8988T (cell line): ENCODE measurements around the gene PVALEF.

Experiments used
- DNase-seq: peaks from one replicate; pipeline ENCODE4 v3.0.0; 2011

PVALEF gene

DNA sequence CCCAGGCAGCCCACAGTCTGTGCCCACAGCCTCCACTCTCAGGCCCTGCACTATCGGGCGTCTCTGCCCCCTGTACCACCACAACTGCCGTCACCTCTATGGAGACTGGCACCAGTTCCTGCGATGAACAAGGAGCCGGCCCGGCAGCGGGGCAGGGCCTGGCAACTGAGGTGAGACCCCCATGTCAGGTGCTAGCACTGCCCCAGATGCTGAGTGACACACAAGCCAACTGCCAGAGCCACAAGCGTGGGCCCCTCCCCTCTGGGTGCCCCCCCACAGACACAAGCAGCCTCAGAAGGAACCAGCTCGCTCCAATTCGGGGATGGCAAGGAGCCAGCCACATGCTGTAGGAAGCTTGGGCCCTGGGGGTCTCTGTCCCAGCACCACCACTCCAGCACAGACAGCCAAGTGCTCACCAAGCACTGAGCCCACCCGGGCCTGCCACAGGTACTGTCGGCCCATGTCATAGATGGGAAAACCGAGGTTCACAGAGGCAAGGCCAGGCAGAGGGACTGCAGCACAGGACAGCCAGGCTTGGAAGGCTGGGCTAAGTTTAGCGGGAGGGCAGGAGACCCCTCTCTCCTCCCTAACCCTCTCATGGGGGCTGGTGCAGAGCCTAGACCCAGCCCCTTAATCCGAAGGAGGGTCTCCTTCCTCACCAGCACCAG is 1.5 kb upstream of the PVALEF start:
- DNase-seq: no peak

DNA sequence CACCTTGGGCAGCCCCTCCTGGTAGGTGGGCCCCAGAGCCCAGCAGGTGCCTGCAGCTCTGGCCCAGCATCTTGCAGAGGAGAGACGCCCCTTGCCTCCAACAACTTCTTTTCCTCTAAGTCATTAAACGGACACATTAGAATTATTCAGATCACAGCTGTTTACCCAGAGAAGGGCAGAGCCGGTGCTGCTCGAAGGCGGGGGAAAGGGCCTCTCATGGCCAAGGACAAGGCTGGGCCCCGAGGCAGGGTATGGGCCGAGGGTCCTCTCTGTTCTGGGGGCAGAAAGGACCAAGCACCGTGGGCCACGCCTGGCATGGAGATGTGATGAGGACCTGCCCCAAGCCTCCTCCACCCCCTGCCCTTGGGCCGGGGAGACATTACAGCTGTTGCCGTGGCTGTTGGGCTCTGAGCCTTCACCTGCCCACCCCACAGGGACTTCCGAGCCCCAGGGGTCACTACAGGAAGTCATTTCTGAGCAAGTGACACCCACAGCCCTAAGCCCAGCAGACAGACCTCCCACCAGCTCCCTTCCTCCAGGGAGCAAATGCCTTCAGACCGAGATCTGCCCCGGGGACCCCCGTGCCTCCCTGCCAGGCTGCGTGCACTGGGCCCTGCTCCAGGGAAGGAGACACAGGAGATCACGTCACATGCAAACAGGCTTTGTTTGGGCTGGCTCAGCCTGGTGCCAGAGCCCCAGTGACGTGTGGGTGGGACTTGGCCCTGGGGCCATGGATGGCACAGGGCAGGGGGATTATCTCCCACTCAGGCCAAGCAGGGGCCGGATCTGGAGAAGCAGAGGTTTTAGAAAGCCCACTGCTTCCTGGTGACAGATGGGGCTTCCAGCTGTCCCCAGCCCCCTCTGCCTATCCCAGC is 699 bp upstream of the PVALEF start:
- DNase-seq: no peak

DNA sequence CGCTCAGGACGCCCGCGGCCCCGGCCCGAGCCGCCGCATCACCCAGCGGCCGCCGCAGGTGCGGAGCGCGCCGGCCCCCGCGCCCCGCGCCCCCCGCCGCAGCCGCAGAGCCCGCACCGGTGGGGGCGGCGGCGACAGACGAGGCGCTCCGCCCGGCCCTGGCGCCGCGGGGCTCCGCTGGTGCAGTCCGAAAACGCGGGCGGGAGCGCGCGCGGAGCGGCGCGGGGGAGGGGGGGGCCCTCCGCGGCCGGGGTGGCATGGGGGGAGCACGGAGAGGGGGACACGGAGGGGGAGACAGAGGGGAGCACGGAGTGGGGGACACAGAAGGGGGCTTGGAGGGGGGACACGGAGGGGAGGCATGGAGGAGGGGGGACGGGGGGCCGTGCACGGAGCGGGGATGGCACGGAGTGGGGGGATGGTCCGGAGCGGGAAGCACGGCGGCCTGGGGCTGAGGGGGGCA is 756 bp downstream of the PVALEF start, which contains the start of gene AATK:
TSS of gene AATK (minus strand) at position 189 of the 460 bp plus-strand sequence. CDS start 229 bp downstream, outside the sequence.
- no peak for DNase-seq

DNA sequence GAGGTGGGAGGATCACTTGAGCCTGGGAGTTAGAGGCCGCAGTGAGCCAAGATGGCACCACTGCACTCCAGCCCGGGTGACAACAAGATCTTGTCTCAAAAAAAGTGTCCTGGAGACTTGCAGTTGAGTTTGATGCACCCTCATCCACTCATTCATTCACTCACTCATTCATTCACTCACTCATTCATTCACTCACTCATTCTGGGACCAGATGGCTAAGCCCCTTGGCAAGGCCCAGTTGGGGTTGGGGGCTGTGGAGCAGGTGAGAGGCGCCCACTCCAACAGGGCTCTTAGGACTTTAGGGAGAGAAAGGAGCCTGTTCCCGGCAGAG is 1.9 kb downstream of the PVALEF start:
- no peak for DNase-seq

DNA sequence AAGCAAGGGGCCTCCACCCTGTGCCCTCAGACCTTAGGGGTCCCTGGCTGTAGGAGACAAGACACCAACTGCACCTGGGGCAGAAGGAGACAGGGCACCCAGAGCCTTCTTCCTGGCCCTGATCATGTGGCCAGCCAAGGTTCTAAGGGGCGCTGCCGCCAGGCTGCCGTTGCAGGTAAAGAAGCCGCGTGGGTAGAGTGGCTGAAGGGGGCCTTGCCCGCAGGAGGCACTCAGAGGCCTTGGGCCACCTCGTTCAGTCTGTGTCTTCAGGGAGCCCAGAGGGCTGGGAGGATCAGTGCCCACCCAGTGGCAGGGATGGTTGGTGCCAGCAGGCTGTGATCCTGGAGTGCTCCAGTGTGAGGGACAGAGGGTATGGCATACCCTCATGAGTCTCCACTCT is 2.3 kb downstream of the PVALEF start:
- no peak for DNase-seq

DNA sequence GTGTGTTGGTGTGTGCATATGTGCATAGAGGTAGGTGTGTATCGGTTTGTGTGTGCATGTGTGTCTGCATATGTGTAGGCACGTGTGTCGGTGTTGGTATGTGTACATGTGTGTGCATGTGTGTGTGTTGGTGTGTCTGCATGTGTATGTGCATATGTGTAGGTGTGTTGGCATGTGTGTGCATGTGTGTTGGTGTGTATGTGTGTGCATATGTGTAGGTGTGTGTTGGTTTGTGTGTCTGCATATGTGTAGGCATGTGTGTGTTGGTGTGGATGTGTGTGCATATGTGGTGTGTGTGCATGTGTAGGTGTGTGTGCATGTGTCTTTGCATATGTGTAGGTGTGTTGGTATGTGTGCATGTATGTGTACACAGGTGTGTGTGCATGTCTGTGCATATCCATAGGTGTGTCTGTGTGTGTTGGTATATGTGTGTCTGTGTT is 4.6 kb downstream of the PVALEF start:
- DNase-seq: no peak

DNA sequence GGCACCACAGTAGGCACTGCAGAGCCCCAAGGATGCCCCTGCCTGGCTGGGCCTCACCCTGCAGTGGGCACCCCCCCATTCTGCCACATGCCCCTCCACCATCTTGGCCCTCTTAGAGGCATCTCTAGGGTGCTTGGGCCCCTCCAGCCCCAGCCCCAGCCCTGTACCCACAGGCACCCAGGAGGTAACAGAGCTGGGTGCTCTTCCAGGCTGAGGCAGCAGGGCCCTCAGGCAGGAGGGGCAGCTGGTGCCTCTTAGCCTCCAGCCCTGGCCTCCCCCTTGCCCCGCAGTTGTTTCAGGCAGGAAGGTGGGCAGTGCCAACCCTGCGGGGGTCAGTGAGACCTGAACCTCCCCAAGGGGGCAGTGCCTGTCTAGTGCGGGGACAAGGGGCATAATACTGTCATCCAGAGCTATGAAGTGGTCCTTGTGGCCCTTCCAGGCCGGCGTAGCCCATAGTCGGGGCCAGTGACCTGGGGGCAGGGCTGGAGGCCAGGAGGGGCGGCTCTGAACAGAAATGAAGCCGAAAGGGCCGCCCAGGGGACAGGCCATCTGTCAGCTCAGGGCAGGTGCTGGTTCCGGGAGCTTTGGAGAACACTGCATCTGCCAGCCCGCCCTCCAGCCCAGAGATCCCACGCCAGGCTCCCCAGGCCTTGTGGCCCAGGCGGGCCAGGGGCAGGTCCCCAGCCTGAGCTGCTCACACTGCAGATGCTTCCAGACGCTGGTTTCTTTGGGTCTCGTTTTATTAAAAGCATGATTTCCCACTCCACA is 5.6 kb downstream of the PVALEF start:
- no peak for DNase-seq

DNA sequence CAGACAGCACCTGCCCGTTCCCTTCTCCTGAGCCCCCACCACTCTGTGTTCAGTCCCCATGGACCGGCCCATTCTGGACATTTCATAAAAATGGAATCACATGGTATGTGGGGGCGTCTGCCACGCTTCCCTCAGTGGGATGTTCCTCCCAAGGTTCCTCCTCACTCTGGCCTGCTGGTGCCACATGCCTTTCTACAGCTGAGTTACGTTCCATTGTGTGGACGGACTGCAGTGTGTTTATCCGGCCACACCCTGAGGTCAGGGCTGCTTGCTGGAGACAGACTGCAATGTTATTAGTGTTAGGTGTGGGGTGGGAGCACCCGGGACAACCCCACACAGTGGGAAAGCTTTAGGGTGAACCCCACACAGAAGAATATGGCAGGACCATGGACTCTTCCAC is 6.6 kb downstream of the PVALEF start:
- DNase-seq: no peak

DNA sequence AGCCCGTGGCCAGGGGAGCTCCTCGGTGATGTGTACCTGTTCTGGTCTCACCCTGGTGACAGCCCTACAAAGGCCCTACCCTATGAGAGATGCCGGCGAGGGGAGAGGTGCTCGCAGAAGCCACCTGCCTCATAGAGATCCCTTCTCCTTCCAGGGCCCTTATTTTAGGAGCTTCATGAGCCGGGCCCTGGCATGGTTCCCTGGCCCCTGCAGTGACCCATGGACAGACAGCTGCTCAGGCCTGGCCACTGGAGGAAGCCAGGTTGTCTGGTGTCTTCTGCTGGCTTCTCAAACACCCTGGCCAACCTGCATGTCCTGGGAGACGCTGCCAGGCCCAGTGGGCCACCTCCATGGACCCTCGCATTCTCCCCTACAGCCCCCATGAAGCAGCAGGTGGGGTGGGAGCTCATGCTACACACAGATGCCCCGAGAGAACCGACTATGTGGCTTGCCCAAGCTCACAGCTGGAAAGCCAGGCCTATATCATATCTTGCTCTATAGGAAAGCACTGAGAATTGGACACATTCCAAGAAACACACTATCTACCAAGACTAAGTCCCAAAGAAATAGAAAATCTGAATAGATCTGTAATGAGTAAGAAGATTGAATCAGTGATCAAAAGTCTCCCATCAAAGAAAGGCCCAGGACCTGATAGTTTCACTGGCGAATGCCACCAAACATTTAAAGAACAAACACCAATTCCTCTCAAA is 7.9 kb downstream of the PVALEF start:
- DNase-seq: no peak

DNA sequence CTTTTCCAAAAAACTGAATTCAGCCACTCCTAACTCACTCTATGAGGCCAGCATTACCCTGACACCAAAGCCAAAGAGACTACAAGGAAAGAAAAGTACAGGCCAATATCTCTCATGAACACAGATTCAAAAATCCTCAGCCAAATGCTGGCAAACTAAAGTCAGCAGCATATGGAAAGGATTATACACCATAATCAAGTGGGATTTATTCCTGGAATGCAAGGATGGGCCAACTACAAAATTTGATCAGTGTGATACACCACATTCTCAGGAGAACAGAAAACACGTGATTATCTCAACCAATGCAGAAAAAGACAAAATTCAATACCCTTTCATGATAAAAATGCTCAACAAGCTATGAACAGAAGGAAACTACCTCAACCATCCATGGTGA is 8.5 kb downstream of the PVALEF start:
- DNase-seq: no peak

DNA sequence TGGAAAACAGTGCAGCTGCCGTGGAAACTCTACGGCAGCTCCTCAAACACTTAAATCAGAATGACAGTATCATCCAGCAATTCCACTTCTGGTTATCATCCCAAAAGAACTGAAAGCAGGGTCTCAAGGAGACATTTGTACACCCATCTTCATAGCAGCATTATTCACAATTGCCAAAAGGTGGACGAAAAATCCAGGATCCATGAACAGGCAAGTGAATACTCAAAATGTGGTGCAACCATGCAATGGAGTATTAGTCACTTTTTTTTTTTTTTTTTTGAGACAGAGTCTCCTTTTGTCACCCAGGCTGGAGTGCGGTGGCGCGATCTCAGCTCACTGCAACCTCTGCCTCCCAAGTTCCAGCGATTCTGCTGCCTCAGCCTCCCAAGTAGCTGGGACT is 11.4 kb downstream of the PVALEF start:
- no peak for DNase-seq

DNA sequence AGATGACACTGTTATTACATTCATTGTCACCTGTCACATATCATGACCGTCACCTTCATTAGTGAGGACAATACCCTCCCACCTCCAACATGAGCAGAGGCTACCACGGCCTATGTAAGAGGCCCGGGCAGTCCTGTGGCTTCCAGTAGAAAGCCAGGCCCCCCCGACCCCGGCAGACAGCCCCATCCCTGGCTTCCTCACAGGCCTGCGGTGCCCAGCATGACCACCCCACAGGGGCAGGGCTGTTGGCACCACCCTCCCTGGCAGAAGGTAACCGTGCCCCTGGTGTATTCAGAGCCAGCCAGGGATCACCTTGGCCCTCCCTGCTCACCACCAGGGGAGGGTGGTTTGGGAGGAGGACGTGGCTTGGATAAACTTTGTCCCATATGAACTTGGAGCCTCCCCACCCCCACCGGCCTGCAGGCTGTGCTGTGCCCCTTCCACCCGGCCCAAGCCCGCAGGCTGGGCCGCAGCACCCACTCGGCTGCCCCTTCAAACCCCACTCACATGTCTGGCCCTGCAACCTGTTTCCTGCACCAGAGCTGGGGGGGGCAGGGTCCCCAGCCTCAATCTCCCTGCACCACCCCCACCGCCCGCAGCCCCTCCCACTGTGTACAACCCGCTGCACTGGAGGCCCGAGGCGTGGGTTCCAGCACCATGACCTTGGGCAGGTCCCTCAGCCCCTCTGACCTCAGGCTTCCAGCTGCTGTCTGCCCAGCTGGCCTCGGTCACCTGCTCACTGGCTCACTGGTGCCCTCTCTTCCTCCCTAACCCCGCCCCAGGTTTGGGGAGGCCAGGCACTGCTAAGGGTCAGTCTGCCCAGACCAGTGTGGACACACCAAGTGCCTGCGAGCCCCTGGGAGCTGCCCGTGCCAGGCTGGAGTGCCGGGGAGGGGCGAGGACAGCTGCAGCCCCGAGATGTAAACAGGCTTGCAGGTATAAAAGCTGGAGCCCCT is 13.1 kb downstream of the PVALEF start:
- no peak for DNase-seq

DNA sequence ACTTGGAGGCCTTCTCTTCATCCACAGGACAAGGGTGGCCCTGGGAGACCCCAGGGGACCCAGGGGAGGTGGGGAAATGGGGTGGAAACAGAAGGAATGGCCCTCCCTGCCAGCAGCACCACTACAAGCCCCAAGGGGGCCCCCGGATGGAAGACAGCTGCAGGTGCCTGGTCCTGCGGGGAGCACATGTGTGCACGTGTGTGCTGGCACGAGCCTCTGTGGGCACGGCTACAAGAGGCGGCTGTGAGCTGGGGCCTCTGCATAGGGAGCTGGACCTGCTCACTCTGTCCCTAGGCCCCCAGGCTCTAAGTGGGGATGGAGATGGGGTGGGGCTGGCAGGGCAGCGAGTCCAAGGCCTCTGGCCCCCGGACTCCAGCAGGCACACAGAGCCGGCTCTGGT is 13.9 kb downstream of the PVALEF start:
- no peak for DNase-seq

DNA sequence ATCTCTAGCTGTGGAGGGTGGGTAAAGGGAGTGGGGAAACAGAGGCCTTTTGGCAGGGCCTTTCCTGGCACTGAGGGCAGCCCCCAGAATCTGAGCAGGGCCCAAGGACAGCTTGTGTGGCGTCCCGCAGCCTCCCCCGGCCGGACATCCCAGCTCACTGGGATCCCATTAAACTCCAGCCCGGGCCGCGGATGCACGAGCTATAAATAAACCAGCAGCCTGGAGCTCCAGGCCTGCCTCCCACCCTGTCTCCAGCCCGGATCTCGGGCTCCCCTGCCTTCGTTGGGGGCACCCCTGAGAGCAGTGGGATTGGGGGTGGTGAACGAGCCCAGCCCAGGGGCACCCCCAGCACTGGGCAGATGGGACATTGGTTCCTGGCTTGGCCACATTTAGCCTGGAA is 14.6 kb downstream of the PVALEF start:
- DNase-seq: no peak

DNA sequence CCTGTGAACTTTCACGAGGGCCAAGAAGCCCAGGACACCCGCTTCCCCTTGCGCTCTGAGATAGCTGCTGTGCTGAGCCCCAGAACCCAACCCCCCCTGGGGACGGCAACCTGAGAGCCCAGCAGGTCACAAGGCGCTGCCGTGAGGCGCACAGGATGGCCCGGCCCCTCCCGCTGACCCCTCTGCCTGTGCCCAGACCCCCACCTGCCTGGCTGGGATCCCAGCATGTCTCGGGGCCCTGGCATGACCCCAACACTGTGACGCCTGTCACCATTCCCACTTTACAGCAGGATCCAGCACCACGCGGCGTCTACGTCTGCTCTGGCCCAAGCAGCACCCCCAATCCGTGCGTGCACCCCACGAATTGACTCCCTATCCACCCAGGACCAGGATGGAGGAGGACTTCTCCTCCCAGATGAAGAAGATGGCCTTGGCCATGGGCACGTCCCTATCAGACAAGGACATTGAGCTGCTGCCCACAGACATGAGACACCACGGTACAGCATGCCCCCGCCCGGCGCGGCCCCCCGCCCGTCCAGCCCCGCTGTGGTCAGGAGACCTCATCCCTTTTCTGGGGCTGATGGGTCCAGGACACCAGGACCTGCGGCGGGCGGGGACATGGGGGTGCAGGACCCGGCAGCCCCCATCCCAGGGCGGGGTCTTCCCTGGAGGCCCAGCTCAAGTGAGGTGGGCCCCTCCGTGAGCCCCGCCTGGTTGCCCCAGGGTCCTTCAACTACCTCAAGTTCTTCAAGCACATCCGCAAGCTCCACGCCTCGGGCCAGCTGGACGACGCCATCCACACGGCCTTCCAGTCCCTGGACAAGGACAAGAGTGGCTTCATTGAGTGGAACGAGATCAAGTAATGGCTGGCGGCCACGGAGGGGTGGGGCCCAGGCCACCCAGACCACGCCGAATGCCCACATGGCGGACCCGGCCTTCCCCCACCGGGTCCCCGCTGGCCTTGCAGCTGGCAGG is 15.8 kb downstream of the PVALEF start:
- no peak for DNase-seq

DNA sequence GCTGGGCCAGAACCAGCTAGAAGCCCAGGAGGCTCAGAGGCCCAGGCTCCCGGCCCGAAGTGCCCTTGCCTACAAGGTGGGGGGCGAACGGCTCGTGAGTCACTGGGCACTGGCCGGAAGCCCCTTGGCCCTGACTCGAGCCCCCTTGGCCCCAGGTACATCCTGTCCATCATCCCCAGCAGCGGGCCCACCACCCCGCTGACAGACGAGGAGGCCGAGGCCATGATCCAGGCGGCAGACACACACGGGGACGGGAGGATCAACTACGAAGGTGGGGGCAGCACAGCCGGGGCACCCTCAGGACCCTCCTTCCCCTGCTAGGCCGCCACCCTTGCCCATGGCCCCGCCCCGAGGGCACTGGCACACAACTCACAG is 16.5 kb downstream of the PVALEF start:
- no peak for DNase-seq

DNA sequence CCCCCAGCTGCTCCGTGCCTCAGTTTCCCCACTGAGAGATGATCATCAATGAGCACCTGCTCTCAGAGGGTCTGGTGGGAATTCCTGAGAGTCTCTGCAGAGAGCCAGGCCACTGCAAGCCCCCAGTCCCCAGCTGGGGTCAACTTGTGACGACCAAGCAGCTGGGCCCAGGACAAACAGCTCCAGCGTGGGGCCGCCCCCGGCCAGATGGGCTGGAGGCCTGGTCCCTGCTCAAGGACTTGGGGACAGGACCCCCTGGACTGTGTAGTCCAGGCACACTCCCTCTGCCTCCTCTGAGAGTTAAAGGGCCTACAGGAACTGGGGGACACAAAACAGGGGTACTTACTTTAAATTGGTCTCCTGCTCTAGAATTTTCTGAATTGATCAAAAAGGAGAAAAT is 17.3 kb downstream of the PVALEF start:
- no peak for DNase-seq

DNA sequence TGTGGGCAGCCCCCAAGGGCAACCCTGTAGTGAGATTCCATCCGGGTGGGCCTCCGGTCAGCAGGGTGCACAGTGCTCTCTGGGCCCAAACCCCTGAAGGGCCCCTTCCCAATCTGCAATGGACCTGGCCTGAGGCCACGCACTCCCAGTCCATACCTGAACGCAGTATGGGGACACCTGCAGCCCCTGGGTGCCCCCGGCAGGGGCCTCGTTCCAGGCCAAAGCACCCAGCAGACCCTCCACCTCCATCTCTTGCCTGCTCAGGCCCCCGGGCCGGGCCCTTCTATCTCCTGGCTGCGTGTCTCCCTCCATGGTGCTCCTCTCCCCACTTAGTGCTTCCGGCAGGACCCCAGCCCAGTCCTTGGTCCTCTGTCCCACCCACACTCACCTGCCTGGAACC is 18.0 kb downstream of the PVALEF start:
- DNase-seq: no peak

DNA sequence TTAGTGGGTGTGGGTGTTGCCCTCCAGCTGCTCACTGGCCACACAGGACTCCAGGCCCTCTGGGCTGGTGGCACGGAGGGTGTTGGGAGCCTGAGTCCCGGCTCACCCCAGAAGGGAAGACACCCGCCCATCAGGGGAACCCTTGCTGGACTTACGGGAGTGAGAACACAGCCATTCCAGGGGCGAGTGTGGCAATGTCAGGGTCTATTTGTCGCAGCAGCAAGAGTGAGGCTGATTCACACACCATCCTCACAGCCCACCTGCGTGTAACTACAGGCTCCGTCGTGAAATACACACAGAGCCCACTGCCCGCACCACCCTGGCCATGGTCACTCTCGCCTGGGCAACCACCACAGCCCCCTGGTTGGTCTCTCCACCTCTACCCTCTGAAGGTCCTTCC is 18.5 kb downstream of the PVALEF start:
- no peak for DNase-seq

DNA sequence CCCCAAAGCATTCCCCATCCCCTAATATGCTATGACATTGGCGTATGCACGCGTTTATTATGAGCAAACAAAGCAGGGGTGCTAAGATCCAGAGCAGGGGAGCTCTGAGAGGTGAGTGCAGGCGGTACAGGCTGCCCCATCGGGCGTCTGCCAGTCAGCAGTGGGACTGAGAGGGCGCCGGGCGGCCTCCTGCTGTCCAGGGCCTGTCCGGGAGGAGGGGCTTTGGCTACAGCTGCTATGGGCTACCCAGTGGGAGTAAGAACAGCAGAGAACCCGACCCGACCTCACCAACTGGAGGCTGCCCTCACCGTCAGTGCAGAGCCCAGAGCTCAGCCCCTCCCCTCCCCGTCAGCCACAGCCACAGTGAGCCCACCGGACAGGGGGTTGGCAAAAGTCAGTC is 19.2 kb downstream of the PVALEF start:
- no peak for DNase-seq

DNA sequence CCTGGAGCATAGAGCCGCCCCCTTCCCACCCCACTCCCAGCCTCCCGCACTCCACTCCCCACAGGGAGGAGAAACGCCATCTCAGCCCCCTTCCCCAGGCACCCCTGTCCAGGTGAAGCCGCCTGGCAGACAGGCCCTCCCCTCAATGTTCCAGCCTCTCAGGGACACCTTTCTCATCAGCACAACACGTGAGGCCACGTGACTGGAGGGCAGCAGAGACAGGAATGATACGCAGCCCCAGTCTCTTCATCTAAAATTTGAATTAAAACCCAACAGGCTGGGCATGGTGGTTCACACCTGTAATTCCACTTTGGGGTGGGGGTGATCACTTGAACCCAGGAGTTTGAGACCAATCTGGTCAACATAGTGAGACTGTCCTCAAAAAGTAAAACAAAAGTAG is 20.9 kb downstream of the PVALEF start:
- DNase-seq: no peak
